ENCODE measurements around the gene C11orf24.

DNA sequence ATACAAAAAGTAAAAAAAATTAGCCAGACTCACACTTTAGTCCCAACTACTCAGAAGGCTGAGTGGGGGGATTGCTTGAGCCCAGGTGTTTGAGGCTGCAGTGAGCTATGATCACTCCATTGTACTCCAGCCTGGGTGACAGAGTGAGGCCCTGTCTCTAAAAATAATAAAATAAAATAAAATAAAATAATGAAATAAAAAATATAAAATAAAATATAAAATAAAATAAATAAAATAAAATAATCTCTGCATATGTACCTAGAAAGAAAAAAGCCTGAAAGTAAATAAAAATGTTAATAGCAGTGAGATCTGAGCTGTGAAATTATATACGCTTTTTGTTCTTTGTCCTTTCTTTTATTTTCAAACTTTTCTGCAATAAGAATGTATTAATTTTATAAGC, 23.5 kb upstream of the C11orf24 start:
- TF ChIP-seq, protein P1, sequence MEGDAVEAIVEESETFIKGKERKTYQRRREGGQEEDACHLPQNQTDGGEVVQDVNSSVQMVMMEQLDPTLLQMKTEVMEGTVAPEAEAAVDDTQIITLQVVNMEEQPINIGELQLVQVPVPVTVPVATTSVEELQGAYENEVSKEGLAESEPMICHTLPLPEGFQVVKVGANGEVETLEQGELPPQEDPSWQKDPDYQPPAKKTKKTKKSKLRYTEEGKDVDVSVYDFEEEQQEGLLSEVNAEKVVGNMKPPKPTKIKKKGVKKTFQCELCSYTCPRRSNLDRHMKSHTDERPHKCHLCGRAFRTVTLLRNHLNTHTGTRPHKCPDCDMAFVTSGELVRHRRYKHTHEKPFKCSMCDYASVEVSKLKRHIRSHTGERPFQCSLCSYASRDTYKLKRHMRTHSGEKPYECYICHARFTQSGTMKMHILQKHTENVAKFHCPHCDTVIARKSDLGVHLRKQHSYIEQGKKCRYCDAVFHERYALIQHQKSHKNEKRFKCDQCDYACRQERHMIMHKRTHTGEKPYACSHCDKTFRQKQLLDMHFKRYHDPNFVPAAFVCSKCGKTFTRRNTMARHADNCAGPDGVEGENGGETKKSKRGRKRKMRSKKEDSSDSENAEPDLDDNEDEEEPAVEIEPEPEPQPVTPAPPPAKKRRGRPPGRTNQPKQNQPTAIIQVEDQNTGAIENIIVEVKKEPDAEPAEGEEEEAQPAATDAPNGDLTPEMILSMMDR (conservative IDR thresholded peaks at IDR 0.05 in 1 of 2, IDR thresholded peaks at IDR 0.05 in 1 of 2; ENCODE audit: extremely low read depth in 1 of 2, insufficient read depth in 1 of 2, low read depth in 1 of 2, low read length in 2 of 2), result no peak
- TF ChIP-seq EZH2 (IDR thresholded peaks at IDR 0.05; ENCODE audit: borderline replicate concordance, low read length), result no peak

Measured in mammary epithelial cell (primary cell).